Measurements from ENCODE around the gene MAG. TPM values are rescaled to one million over a fixed set of nuclear protein-coding genes. Genes with fewer than 3 reads are reported as not detected.

The MAG gene
- polyA plus RNA-seq, 3 donors, result not detected

GRCh38 chr19:35344511-35345031 is 52.6 kb downstream of the MAG start:
- WGBS (ENCODE audit: insufficient coverage), result 90% methylated on average over 13 of the region's 17 CpGs
- H3K79me2 ChIP-seq (ENCODE audit: insufficient read depth, low read length), result no peaks in the 10 kb centered on the region
- H3K27ac ChIP-seq (ENCODE audit: low read depth in 1 of 2, low read length in 2 of 2), result no peak overlapping the region
- H4K20me1 ChIP-seq (ENCODE audit: insufficient read depth, low read length), result no peaks in the 10 kb centered on the region
- H3K27me3 ChIP-seq (ENCODE audit: control insufficient read depth in 2 of 2, insufficient read depth in 2 of 2, low read length in 2 of 2), result no peaks in the 10 kb centered on the region
- H3K9ac ChIP-seq (ENCODE audit: insufficient read depth, low read length, poor library complexity, severe bottlenecking), result no peak overlapping the region
- no peaks in the 10 kb centered on the region for H3K36me3 ChIP-seq (replicated peaks in 1 of 2; ENCODE audit: control insufficient read depth in 1 of 2, insufficient read depth in 2 of 2, low read length in 2 of 2)
- no peak for TF ChIP-seq CTCF (IDR thresholded peaks at IDR 0.05)
- Mint-ChIP-seq H3K9me3 (peaks cover 0 to 5% (median 0%) of the 10 kb centered on the region in 7 donors), H3K4me1 (peaks cover 43% of the 10 kb centered on the region), H3K4me3 (no peak overlapping the region), H3K36me3 (peaks cover 4 to 8% of the 10 kb centered on the region in 2 donors), H3K27me3 (ENCODE audit: low read depth in 3 of 3) (peaks cover 8 to 27% (median 8%) of the 10 kb centered on the region in 3 donors), H3K27ac (no peak overlapping the region)
- H3K4me3 ChIP-seq (replicated peaks in 1 of 3; ENCODE audit: low read depth in 2 of 3, low read length in 3 of 3), result no peak overlapping the region
- no peak overlapping the region for H3K4me2 ChIP-seq (replicated peaks; ENCODE audit: extremely low read depth, low read length, poor library complexity, severe bottlenecking)
- peaks cover 36 to 49% of the 10 kb centered on the region in 2 donors for H3K4me1 ChIP-seq (ENCODE audit: control insufficient read depth in 1 of 2, insufficient read depth in 2 of 2, low read length in 2 of 2)
- DNase-seq, result no peak
- H2AFZ ChIP-seq (ENCODE audit: insufficient read depth, low read depth, low read length, poor library complexity, severe bottlenecking), result no peak overlapping the region
- H3K9me3 ChIP-seq (replicated peaks in 1 of 2; ENCODE audit: control insufficient read depth in 1 of 2, insufficient read depth in 1 of 2, low read length in 2 of 2), result no peaks in the 10 kb centered on the region
- intact Hi-C loops (cut with micrococcal nuclease), result loop anchor here in 1 of 2 donors (5.0 to 10.0 kb wide), 2 partner anchors 62 to 150 kb away; partner anchors contain the start of gene HAMP

GRCh38 chr19:35345671-35346111 is 53.7 kb downstream of the MAG start:
- Histone ChIP-seq H3K4me1 (ENCODE audit: control insufficient read depth in 1 of 2, insufficient read depth in 2 of 2, low read length in 2 of 2) (peaks cover 36 to 49% of the 10 kb centered on the region in 2 donors), H3K27ac (ENCODE audit: low read depth in 1 of 2, low read length in 2 of 2) (no peak overlapping the region), H3K36me3 (replicated peaks in 1 of 2; ENCODE audit: control insufficient read depth in 1 of 2, insufficient read depth in 2 of 2, low read length in 2 of 2) (no peaks in the 10 kb centered on the region), H3K27me3 (ENCODE audit: control insufficient read depth in 2 of 2, insufficient read depth in 2 of 2, low read length in 2 of 2) (no peaks in the 10 kb centered on the region), H3K4me2 (replicated peaks; ENCODE audit: extremely low read depth, low read length, poor library complexity, severe bottlenecking) (no peak overlapping the region), H3K9me3 (replicated peaks in 1 of 2; ENCODE audit: control insufficient read depth in 1 of 2, insufficient read depth in 1 of 2, low read length in 2 of 2) (no peaks in the 10 kb centered on the region), H3K9ac (ENCODE audit: insufficient read depth, low read length, poor library complexity, severe bottlenecking) (no peak overlapping the region), H2AFZ (ENCODE audit: insufficient read depth, low read depth, low read length, poor library complexity, severe bottlenecking) (no peak overlapping the region), H3K79me2 (ENCODE audit: insufficient read depth, low read length) (no peaks in the 10 kb centered on the region), H4K20me1 (ENCODE audit: insufficient read depth, low read length) (no peaks in the 10 kb centered on the region), H3K4me3 (replicated peaks in 1 of 3; ENCODE audit: low read depth in 2 of 3, low read length in 3 of 3) (no peak overlapping the region)
- Mint-ChIP-seq H3K27me3 (ENCODE audit: low read depth in 3 of 3) (peaks cover 3 to 23% (median 8%) of the 10 kb centered on the region in 3 donors), H3K36me3 (peaks cover 4 to 8% of the 10 kb centered on the region in 2 donors), H3K4me1 (peaks cover 46% of the 10 kb centered on the region), H3K4me3 (peak overlapping the region in 1 of 2 donors; percentile 82), H3K9me3 (peaks cover 0 to 5% (median 0%) of the 10 kb centered on the region in 7 donors), H3K27ac (peak overlapping the region in 6 of 7 donors; percentile 6 to 98 (median 78))
- intact Hi-C loops (cut with micrococcal nuclease), result loop anchor here (2.0 to 10.0 kb wide), 2 partner anchors 17 to 151 kb away; partner anchors contain the start of gene CD22 (in 1 of the 2)
- WGBS (ENCODE audit: insufficient coverage), result 90% methylated on average over 6 of the region's 11 CpGs
- DNase-seq, result no peak
- no peak for TF ChIP-seq CTCF (IDR thresholded peaks at IDR 0.05)

All from CD14-positive monocyte (primary cell).